Measurements from ENCODE around the gene SUMO3. TPM values are rescaled to one million over a fixed set of nuclear protein-coding genes. Genes with fewer than 3 reads are reported as not detected.

Gene SUMO3
- 10 to 100 TPM; 49.1 to 77.1 (median 53.7) TPM for total RNA-seq
- 42.1 TPM for total RNA-seq (2013)
- total RNA-seq, result 40.5 to 117 (median 62.4) reads per million in 29 experiments

DNA sequence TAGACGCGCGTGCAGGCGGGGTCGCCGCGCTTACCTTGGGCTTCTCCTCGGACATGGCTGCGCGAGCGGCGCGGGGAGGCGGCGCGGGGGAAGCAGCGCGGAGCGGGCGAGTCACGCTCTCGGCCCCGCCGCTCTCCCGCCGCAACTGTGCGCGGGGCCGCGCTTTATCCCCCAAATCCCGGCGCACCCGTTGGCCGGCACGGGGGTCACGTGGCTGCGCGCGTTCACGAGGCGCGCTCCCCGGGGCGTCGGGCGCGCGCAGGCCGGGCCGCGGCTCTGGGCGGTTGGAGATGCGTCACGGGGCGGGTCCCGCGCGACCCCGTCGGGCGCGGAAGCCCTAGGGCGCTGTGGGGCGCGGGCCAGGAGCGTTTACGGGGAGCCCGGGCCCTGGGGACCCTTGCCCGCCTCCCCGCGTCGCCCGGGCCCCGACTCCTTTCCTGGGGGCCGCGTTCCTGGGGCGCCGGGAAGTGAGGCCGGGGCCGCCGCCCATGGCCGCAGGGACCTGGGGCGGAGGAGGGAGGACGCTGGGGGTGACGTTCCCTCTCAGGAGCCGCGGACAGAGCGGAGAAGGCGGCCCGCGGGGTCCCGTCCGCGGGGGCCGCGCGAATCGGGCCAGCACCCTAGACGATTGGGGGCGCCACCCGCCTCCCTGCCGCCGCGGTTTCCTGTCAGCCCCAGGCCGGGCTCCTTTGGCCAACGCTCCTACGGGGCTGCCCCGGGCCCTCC lies at the start of gene SUMO3:
SUMO3 (minus strand) TSS at position 149 of the 726 bp plus-strand sequence; CDS start at position 55, 94 bp downstream.
- under 1% methylated on average over 106 of the region's 108 CpGs for WGBS (ENCODE audit: insufficient coverage)
- peak within 1 kb of the TSS; percentile 55 to 57 for H3K4me3 ChIP-seq (ENCODE audit: control insufficient read depth in 1 of 2, extremely low read depth in 1 of 2, low read length in 1 of 2)
- peak; percentile 69 to 79 (median 74) for ATAC-seq (replicated peaks in 1 of 4)

DNA sequence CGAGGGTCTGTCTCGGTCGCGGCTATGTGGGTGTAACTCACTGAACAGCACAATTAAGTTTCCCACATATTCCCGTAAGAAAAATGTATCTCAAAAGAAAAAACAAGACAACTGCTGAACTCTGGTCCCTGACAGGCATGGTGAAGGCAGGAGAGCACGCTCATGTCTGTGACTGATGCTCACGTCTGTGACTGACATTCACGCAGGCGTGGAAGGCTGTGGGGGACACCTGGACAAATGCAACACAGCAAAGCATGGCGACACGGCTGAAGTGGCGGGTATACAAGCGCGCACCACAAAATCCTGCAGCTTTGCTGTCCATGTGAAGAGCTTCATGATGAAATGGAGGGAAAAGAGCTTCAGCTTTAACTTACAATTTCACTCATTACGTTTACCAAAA lies 49.6 kb upstream of the SUMO3 start:
- peaks cover 76 to 91% (median 90%) of the 10 kb centered on the region in 3 donors for H3K4me1 Mint-ChIP-seq
- no peaks in the 10 kb centered on the region for H3K9me3 ChIP-seq
- ChIA-PET POLR2A (interaction anchor here in 1 of 2 donors (0.6 kb wide), 1 partner anchor 12 kb away, joined by 3 read pairs; no protein-coding TSS in a partner anchor), CTCF (no interaction called here)
- peaks cover 24% of the 10 kb centered on the region for H3K36me3 Mint-ChIP-seq
- no peak for DNase-seq
- H3K27me3 Mint-ChIP-seq, result no peaks in the 10 kb centered on the region
- peak overlapping the region; percentile 92 to 96 for H3K27ac Mint-ChIP-seq
- H3K9me3 Mint-ChIP-seq, result no peaks in the 10 kb centered on the region
- no peak for ATAC-seq (replicated peaks in 1 of 4)
- no peak overlapping the region for H3K4me3 ChIP-seq (ENCODE audit: control insufficient read depth in 1 of 2, extremely low read depth in 1 of 2, low read length in 1 of 2)
- peak overlapping the region; percentile 45 for H3K27ac ChIP-seq (ENCODE audit: low read length)
- 91% methylated on average over 6 of the region's 15 CpGs for WGBS (ENCODE audit: insufficient coverage)
- peaks cover 61 to 86% of the 10 kb centered on the region in 2 experiments for H3K4me1 ChIP-seq (ENCODE audit: control insufficient read depth in 1 of 2, extremely low read depth in 1 of 2, insufficient read depth in 2 of 2, low read length in 2 of 2)
- H3K27me3 ChIP-seq (replicated peaks in 1 of 2; ENCODE audit: control insufficient read depth in 2 of 2, extremely low read depth in 1 of 2, insufficient read depth in 2 of 2, low read length in 1 of 2), result no peaks in the 10 kb centered on the region
- H3K36me3 ChIP-seq (ENCODE audit: control insufficient read depth in 2 of 2, extremely low read depth in 1 of 2, insufficient read depth in 1 of 2, low read length in 1 of 2), result peaks cover 9 to 28% of the 10 kb centered on the region in 2 donors
- peak overlapping the region in 2 of 3 donors; percentile 45 to 87 for H3K4me3 Mint-ChIP-seq

More for the DNA sequence above, at the start of gene SUMO3:
- Histone ChIP-seq H3K4me1 (ENCODE audit: control insufficient read depth in 1 of 2, extremely low read depth in 1 of 2, insufficient read depth in 2 of 2, low read length in 2 of 2) (peaks cover 0 to 29% of the 10 kb centered on the region in 2 experiments), H3K27me3 (replicated peaks in 1 of 2; ENCODE audit: control insufficient read depth in 2 of 2, extremely low read depth in 1 of 2, insufficient read depth in 2 of 2, low read length in 1 of 2) (no peaks in the 10 kb centered on the region), H3K9me3 (no peaks in the 10 kb centered on the region), H3K36me3 (ENCODE audit: control insufficient read depth in 2 of 2, extremely low read depth in 1 of 2, insufficient read depth in 1 of 2, low read length in 1 of 2) (peaks cover 2 to 9% of the 10 kb centered on the region in 2 donors), H3K27ac (ENCODE audit: low read length) (peak within 1 kb of the TSS; percentile 44)
- H3K4me1 Mint-ChIP-seq, result peaks cover 16 to 17% (median 16%) of the 10 kb centered on the region in 3 donors
- H3K27me3 Mint-ChIP-seq, result no peaks in the 10 kb centered on the region
- H3K27ac Mint-ChIP-seq, result peak within 1 kb of the TSS in 1 of 2 donors; percentile 79
- peak within 1 kb of the TSS; percentile 66 to 76 (median 69) for H3K4me3 Mint-ChIP-seq
- H3K9me3 Mint-ChIP-seq, result peaks cover 0 to 14% (median 5%) of the 10 kb centered on the region in 3 donors
- peak; percentile 69 to 94 (median 82) for DNase-seq
- H3K36me3 Mint-ChIP-seq, result no peaks in the 10 kb centered on the region
- CTCF ChIA-PET, result interaction anchor here in 1 of 2 donors (1.0 kb wide), 2 partner anchors 16 to 18 kb away, joined by 3 to 5 read pairs; partner anchors contain the start of gene UBE2G2
- POLR2A ChIA-PET, result interaction anchor here in 1 of 2 donors (0.7 to 1.0 kb wide), 2 partner anchors 17 to 1229 kb away, joined by 3 to 4 read pairs; partner anchors contain the start of gene UBE2G2

DNA sequence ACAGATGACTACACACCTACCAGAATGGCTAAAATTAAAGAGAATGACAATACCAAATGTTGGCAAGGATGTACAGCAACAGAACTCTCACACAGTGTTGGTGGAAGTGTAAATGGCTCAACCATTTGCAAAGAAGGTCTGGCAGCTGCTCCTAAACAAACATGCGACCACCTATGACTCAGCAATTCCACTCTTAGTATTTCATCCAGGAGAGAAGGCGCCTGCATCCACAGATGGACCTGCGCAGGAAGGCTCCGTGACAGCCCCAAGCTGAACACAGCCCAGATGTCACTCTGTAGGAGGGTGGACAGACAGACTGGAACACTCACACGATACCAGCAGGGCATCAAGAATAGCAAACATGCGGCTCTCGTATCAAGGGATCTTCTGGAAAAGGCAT lies 48.9 kb upstream of the SUMO3 start:
- CTCF ChIA-PET, result interaction anchor here in 1 of 2 donors (0.5 kb wide), 2 partner anchors 354 to 689 kb away, joined by 3 to 5 read pairs; no protein-coding TSS in a partner anchor
- no peaks in the 10 kb centered on the region for H3K9me3 ChIP-seq
- peaks cover 9 to 32% of the 10 kb centered on the region in 2 donors for H3K36me3 ChIP-seq (ENCODE audit: control insufficient read depth in 2 of 2, extremely low read depth in 1 of 2, insufficient read depth in 1 of 2, low read length in 1 of 2)
- ATAC-seq (replicated peaks in 1 of 4) (no peak), DNase-seq (no peak)
- Mint-ChIP-seq H3K27me3 (no peaks in the 10 kb centered on the region), H3K4me1 (peaks cover 72 to 88% (median 86%) of the 10 kb centered on the region in 3 donors), H3K9me3 (no peaks in the 10 kb centered on the region), H3K27ac (peak overlapping the region; percentile 76 to 86), H3K4me3 (peak overlapping the region in 1 of 3 donors; percentile 87), H3K36me3 (peaks cover 26% of the 10 kb centered on the region)
- H3K27ac ChIP-seq (ENCODE audit: low read length), result no peak overlapping the region
- POLR2A ChIA-PET, result no interaction called here
- no peaks in the 10 kb centered on the region for H3K27me3 ChIP-seq (replicated peaks in 1 of 2; ENCODE audit: control insufficient read depth in 2 of 2, extremely low read depth in 1 of 2, insufficient read depth in 2 of 2, low read length in 1 of 2)
- H3K4me1 ChIP-seq (ENCODE audit: control insufficient read depth in 1 of 2, extremely low read depth in 1 of 2, insufficient read depth in 2 of 2, low read length in 2 of 2), result peaks cover 55 to 85% of the 10 kb centered on the region in 2 experiments
- no peak overlapping the region for H3K4me3 ChIP-seq (ENCODE audit: control insufficient read depth in 1 of 2, extremely low read depth in 1 of 2, low read length in 1 of 2)
- 93% methylated on average over 5 of the region's 7 CpGs for WGBS (ENCODE audit: insufficient coverage)

DNA sequence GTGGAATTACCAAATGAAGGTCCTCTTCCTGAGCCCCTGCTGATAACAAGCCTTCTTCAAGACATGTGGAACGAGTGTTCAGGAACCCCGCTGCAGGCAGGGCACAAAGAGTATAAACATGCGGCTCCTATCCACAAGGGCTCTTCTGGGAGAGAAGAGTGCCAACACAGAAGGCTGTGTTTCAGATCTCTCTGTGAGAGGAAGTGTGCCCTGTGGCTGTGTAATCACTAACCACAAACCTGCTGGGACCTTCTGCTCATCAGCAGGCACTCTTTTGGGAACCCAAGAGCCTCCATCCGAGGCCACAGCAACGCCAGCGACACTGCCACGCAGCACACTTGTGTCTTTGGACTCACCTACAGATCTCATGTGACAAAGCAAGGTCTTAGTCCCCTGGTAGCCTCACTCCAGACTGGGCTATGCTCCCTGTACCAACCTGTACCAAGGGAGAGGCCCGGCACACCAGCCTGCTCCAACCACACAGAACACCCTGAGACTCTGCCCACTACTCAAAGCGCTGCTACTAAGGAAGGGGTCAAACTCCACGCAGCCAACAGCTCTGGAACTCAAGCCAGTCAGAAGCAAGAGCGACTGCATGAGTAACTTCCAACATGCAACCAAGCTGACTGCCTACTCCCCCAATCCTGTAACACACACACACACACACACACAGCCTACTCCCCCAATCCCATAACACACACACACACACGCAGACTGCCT lies 47.9 kb upstream of the SUMO3 start:
- Mint-ChIP-seq H3K9me3 (no peaks in the 10 kb centered on the region), H3K4me3 (peak overlapping the region; percentile 48 to 87 (median 65)), H3K27ac (peak overlapping the region; percentile 85 to 86), H3K4me1 (peaks cover 72 to 87% (median 86%) of the 10 kb centered on the region in 3 donors), H3K36me3 (peaks cover 30% of the 10 kb centered on the region), H3K27me3 (no peaks in the 10 kb centered on the region)
- H3K36me3 ChIP-seq (ENCODE audit: control insufficient read depth in 2 of 2, extremely low read depth in 1 of 2, insufficient read depth in 1 of 2, low read length in 1 of 2), result peaks cover 9 to 38% of the 10 kb centered on the region in 2 donors
- ChIA-PET POLR2A (interaction anchor here in 1 of 2 donors (0.5 kb wide), 1 partner anchor 263 kb away, joined by 3 read pairs; no protein-coding TSS in a partner anchor), CTCF (no interaction called here)
- peaks cover 46 to 81% of the 10 kb centered on the region in 2 experiments for H3K4me1 ChIP-seq (ENCODE audit: control insufficient read depth in 1 of 2, extremely low read depth in 1 of 2, insufficient read depth in 2 of 2, low read length in 2 of 2)
- H3K4me3 ChIP-seq (ENCODE audit: control insufficient read depth in 1 of 2, extremely low read depth in 1 of 2, low read length in 1 of 2), result peak overlapping the region in 1 of 2 donors; percentile 44
- no peaks in the 10 kb centered on the region for H3K9me3 ChIP-seq
- H3K27me3 ChIP-seq (replicated peaks in 1 of 2; ENCODE audit: control insufficient read depth in 2 of 2, extremely low read depth in 1 of 2, insufficient read depth in 2 of 2, low read length in 1 of 2), result no peaks in the 10 kb centered on the region
- DNase-seq (peak in 5 of 35 experiments; percentile 10 to 45 (median 32)), ATAC-seq (replicated peaks in 1 of 4) (peak in 3 of 4 experiments; percentile 45 to 59 (median 48))
- 40% methylated on average over 12 of the region's 12 CpGs for WGBS (ENCODE audit: insufficient coverage)
- peak overlapping the region; percentile 41 for H3K27ac ChIP-seq (ENCODE audit: low read length)

DNA sequence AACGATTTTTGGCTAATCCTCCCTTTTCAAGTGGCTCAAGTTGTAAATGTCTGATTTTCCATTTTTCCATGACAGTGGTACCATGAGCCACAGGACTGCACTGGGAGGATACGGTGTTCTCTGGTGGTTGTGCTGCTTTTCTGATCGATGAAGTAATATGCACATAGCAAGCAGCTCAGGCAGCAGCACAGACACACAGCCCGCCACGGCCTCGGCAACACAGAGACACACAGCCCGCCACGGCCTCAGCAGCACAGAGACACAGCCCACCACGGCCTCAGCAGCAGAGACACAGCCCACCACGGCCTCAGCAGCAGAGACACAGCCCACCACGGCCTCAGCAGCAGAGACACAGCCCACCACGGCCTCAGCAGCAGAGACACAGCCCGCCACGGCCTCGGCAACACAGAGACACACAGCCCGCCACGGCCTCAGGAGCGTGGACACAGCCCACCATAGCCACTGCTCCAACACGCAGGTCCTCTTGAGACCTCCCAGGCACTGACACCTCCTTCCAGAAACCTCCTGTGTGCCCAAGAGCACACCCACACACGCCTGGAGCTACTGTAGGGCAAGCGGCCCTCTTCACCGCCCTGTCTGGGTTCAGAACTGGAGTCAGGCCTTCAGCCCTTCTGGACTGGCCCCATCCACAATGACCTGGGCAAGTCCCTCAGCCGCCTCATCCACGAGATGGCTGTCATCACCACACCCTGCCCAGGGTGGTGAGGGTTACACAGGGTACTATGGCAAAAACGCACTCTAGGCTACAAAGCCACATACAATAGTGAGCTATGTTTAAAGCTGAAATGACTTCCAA lies 45.2 kb upstream of the SUMO3 start:
- H3K36me3 Mint-ChIP-seq, result peaks cover 42% of the 10 kb centered on the region
- CTCF ChIA-PET, result no interaction called here
- ATAC-seq (replicated peaks in 1 of 4), result no peak
- H3K9me3 ChIP-seq, result no peaks in the 10 kb centered on the region
- POLR2A ChIA-PET, result no interaction called here
- H3K4me3 Mint-ChIP-seq, result no peak overlapping the region
- DNase-seq, result no peak
- no peak overlapping the region for H3K4me3 ChIP-seq (ENCODE audit: control insufficient read depth in 1 of 2, extremely low read depth in 1 of 2, low read length in 1 of 2)
- no peak overlapping the region for H3K27ac ChIP-seq (ENCODE audit: low read length)
- 98% methylated on average over 11 of the region's 25 CpGs for WGBS (ENCODE audit: insufficient coverage)
- H3K4me1 Mint-ChIP-seq, result peaks cover 57 to 72% (median 65%) of the 10 kb centered on the region in 3 donors
- H3K27ac Mint-ChIP-seq, result peak overlapping the region in 1 of 2 donors; percentile 52
- H3K4me1 ChIP-seq (ENCODE audit: control insufficient read depth in 1 of 2, extremely low read depth in 1 of 2, insufficient read depth in 2 of 2, low read length in 2 of 2), result peaks cover 23 to 59% of the 10 kb centered on the region in 2 experiments
- H3K36me3 ChIP-seq (ENCODE audit: control insufficient read depth in 2 of 2, extremely low read depth in 1 of 2, insufficient read depth in 1 of 2, low read length in 1 of 2), result peaks cover 9 to 61% of the 10 kb centered on the region in 2 donors
- no peaks in the 10 kb centered on the region for H3K27me3 Mint-ChIP-seq
- H3K27me3 ChIP-seq (replicated peaks in 1 of 2; ENCODE audit: control insufficient read depth in 2 of 2, extremely low read depth in 1 of 2, insufficient read depth in 2 of 2, low read length in 1 of 2), result no peaks in the 10 kb centered on the region
- no peaks in the 10 kb centered on the region for H3K9me3 Mint-ChIP-seq

Data from T-cell (primary cell).